Nucleus accumbens (tissue), 56 donors: ENCODE results near the gene EVC2.
A peak's percentile ranks its signal among the peaks of the same experiment; 100 is the strongest.

Experiments used
- DNase-seq, 56 donors: peaks; one replicate each; lab custom pipeline; 2025; lab: John Stamatoyannopoulos, UW

EVC2 gene

GRCh38 chr4:5708449-5709206 lies at the start of gene EVC2:
EVC2 (minus strand) TSS chr4:5708559; CDS start chr4:5708513, 46 bp downstream.
- peak in 16 of 56 donors; percentile 4 to 57 (median 18) for DNase-seq

GRCh38 chr4:5757954-5758353 lies 49.6 kb upstream of the EVC2 start:
- DNase-seq, result no peak

GRCh38 chr4:5757536-5757935 lies 49.2 kb upstream of the EVC2 start:
- DNase-seq, result no peak

GRCh38 chr4:5757091-5757490 lies 48.7 kb upstream of the EVC2 start:
- DNase-seq, result no peak

- no peak for DNase-seq
These were observed 47.9 kb upstream of the EVC2 start for GRCh38 chr4:5756271-5756670.

GRCh38 chr4:5755679-5756078 lies 47.3 kb upstream of the EVC2 start:
- no peak for DNase-seq

- no peak for DNase-seq
These were observed 46.8 kb upstream of the EVC2 start for GRCh38 chr4:5755161-5755560.

- no peak for DNase-seq
These were observed 46.1 kb upstream of the EVC2 start for GRCh38 chr4:5754529-5754881.

GRCh38 chr4:5753766-5754528 lies 45.6 kb upstream of the EVC2 start:
- peak in 1 of 56 donors; percentile 5 for DNase-seq

GRCh38 chr4:5753366-5753765 lies 45.0 kb upstream of the EVC2 start:
- no peak for DNase-seq

- DNase-seq, result no peak
These were observed 44.2 kb upstream of the EVC2 start for GRCh38 chr4:5752376-5753184.

- no peak for DNase-seq
These were observed 43.5 kb upstream of the EVC2 start for GRCh38 chr4:5751666-5752375.

GRCh38 chr4:5750946-5751665 lies 42.7 kb upstream of the EVC2 start:
- no peak for DNase-seq

- no peak for DNase-seq
These were observed 41.9 kb upstream of the EVC2 start for GRCh38 chr4:5750052-5750945.

GRCh38 chr4:5749568-5749967 lies 41.2 kb upstream of the EVC2 start:
- no peak for DNase-seq

GRCh38 chr4:5747738-5748375 lies 39.5 kb upstream of the EVC2 start:
- no peak for DNase-seq

- DNase-seq, result no peak
These were observed 38.7 kb upstream of the EVC2 start for GRCh38 chr4:5746829-5747737.
